Stomach (tissue), 4 donors: ENCODE measurements around the gene IRF7.

Experiments
- POLR2AphosphoS5 ChIP-seq, 3 donors: sonication (generic); formaldehyde crosslinking; IDR thresholded peaks; one replicate each; pipeline ENCODE4 v1.6.1; 2016; ENCODE audit warnings: antibody characterized with exemption in 3 of 3
- TF ChIP-seq, protein P1 (sequence below), 7 experiments: fragments of 450-650 bp in 4 of 7; fragments of 200-600 bp in 3 of 7; sonication (generic) in 3 of 7; IDR thresholded peaks; one replicate each; pipeline ENCODE4 v1.5.1; 2016 to 2019; ENCODE audit warnings: antibody characterized with exemption in 7 of 7, control low read depth in 2 of 7, mild to moderate bottlenecking in 1 of 7

DNA sequence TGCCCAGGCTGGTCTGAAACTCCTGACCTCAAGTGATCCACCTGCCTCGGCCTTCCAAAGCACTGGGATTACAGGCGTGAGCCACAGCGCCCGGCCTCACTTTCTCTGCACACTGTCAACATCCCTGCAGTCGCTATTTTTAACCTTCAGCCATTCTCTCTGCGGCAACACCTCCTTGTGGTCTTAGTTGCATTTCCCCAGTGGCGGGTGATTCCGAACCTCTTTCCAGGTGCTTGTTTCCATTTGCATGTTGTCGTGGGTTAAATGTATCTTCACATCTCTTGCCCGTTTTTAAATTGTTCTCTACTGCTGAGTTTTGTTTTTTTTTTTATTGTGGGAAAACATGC is 13.5 kb upstream of the IRF7 start:
- TF ChIP-seq, protein P1, sequence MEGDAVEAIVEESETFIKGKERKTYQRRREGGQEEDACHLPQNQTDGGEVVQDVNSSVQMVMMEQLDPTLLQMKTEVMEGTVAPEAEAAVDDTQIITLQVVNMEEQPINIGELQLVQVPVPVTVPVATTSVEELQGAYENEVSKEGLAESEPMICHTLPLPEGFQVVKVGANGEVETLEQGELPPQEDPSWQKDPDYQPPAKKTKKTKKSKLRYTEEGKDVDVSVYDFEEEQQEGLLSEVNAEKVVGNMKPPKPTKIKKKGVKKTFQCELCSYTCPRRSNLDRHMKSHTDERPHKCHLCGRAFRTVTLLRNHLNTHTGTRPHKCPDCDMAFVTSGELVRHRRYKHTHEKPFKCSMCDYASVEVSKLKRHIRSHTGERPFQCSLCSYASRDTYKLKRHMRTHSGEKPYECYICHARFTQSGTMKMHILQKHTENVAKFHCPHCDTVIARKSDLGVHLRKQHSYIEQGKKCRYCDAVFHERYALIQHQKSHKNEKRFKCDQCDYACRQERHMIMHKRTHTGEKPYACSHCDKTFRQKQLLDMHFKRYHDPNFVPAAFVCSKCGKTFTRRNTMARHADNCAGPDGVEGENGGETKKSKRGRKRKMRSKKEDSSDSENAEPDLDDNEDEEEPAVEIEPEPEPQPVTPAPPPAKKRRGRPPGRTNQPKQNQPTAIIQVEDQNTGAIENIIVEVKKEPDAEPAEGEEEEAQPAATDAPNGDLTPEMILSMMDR (IDR thresholded peaks at IDR 0.05) = peak in 1 of 7 experiments; percentile 13
- TF ChIP-seq POLR2AphosphoS5 (IDR thresholded peaks at IDR 0.05) = no peak
